Ovary (tissue), 9 donors: ENCODE data around the gene MED15. TPM values are rescaled to one million over a fixed set of nuclear protein-coding genes. Genes with fewer than 3 reads are reported as not detected.

ENCODE experiments used
- DNase-seq, 5 donors: peaks; one replicate each; pipeline ENCODE4 v3.0.0-alpha.2; 2019 to 2020
- H3K27ac ChIP-seq, 2 donors: fragments of 200-600 bp; one replicate each; pipeline versions ENCODE4 v1.5.1 to v1.8.0; 2019 to 2022
- H3K27me3 ChIP-seq: fragments of 200-600 bp; one replicate; pipeline ENCODE4 v1.8.0; 2022
- H3K36me3 ChIP-seq: fragments of 200-600 bp; sonication (generic); one replicate; pipeline ENCODE4 v1.5.1; 2019
- H3K4me1 ChIP-seq: one replicate; pipeline ENCODE4 v1.8.1; 2013; ENCODE audit warnings: mild to moderate bottlenecking, moderate library complexity; ENCODE audit not compliant: insufficient read depth
- H3K4me3 ChIP-seq: fragments of 200-600 bp; sonication (generic); one replicate; pipeline ENCODE4 v1.5.1; 2017
- H3K9me3 ChIP-seq, 2 donors: fragments of 200-600 bp in 1 of 2; sonication (generic) in 1 of 2; one replicate each; pipeline versions ENCODE4 v1.5.1 to v1.8.1; 2013 to 2019; ENCODE audit warnings: mild to moderate bottlenecking in 1 of 2, moderate library complexity in 1 of 2
- EP300 ChIP-seq: sonication (generic); formaldehyde crosslinking; IDR thresholded peaks from one replicate; pipeline ENCODE4 v1.6.1; 2017; ENCODE audit warnings: antibody characterized with exemption
- POLR2A ChIP-seq: fragments of 450-650 bp; IDR thresholded peaks from one replicate; pipeline ENCODE4 v1.6.1; 2017; ENCODE audit warnings: antibody characterized with exemption, mild to moderate bottlenecking, moderate library complexity
- WGBS, 3 donors: extraction: QIAGEN DNeasy Blood & Tissue Kit in 1 of 3; methylation state at CpG; one replicate each; pipeline versions ENCODE4 v1.1.5 to v1.1.7; 2013 to 2017; 5-methylcytosine and 5-hydroxymethylcytosine counted together
- intact Hi-C, 4 donors: fragments of 100-400 bp; cut with DNase I; formaldehyde crosslinking; loops; one replicate each; pipeline versions ENCODE4 v1.11.0 to v1.15.1; 2022 to 2023
- polyA plus RNA-seq, 2 donors: library from polyadenylated mRNA; stranded (reverse); fragments of 200-250 nt in 1 of 2; fragments of 350-450 nt in 1 of 2; fragmentation: Illumina TruSeq in 1 of 2; extraction: RNeasy Lipid Tissue Mini Kit (QIAGEN cat#74804) in 1 of 2; gene quantifications; one replicate each; pipeline ENCODE4 v1.2.3, GENCODE V29; 2013 to 2014
- total RNA-seq, 7 donors: library from RNA; depleted of rRNA in 2 of 7; stranded (reverse); fragments of >200 nt in 2 of 7; fragmentation: NEBNext Ultra II Directional in 3 of 7; extraction: Animal tissue kit (Norgen Biotek cat#: 25700) in 3 of 7; gene quantifications; one replicate each; pipeline versions ENCODE4 v1.1.0 to v1.2.4, GENCODE V29; 2016 to 2023
- TF ChIP-seq, protein P1 (sequence below), 3 donors: fragments of 450-650 bp in 2 of 3; fragments of 200-600 bp in 1 of 3; IDR thresholded peaks; one replicate each; pipeline versions ENCODE4 v1.5.1 to v1.8.0; 2016 to 2022; ENCODE audit warnings: antibody characterized with exemption in 3 of 3, mild to moderate bottlenecking in 1 of 3
- donor health status: DM: no; HTN: no; CAD: no; lungs with moderate emphysema.
- donor health status: DM: no; HTN: no; CAD: no.
- donor health status: Bipolar disorder and iron deficiency.
- donor health status: DM: yes; HTN: yes; CAD: no.
- donor health status: DM: no; HTN: no; CAD: no.
- donor health status: DM: yes; HTN: yes; CAD: no.

Gene MED15
- total and polyA plus RNA-seq, 9 donors, result 21.9 to 79.3 (median 68.3) TPM

GRCh38 chr22:20585639-20586402 lies 78.4 kb downstream of the MED15 start:
- Histone ChIP-seq H3K4me3 (no peak overlapping the region), H3K27ac (no peak overlapping the region), H3K36me3 (no peaks in the 10 kb centered on the region), H3K4me1 (no peaks in the 10 kb centered on the region), H3K9me3 (no peaks in the 10 kb centered on the region), H3K27me3 (no peaks in the 10 kb centered on the region)
- DNase-seq, result no peak
- intact Hi-C loops, result no loop called here
- no peak for TF ChIP-seq EP300
- TF ChIP-seq, protein P1, sequence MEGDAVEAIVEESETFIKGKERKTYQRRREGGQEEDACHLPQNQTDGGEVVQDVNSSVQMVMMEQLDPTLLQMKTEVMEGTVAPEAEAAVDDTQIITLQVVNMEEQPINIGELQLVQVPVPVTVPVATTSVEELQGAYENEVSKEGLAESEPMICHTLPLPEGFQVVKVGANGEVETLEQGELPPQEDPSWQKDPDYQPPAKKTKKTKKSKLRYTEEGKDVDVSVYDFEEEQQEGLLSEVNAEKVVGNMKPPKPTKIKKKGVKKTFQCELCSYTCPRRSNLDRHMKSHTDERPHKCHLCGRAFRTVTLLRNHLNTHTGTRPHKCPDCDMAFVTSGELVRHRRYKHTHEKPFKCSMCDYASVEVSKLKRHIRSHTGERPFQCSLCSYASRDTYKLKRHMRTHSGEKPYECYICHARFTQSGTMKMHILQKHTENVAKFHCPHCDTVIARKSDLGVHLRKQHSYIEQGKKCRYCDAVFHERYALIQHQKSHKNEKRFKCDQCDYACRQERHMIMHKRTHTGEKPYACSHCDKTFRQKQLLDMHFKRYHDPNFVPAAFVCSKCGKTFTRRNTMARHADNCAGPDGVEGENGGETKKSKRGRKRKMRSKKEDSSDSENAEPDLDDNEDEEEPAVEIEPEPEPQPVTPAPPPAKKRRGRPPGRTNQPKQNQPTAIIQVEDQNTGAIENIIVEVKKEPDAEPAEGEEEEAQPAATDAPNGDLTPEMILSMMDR (IDR thresholded peaks at IDR 0.05), result no peak
- no peak for TF ChIP-seq POLR2A
- WGBS, 3 donors, result 89 to 95% (median 90%) methylated on average over 10 to 12 of the region's 12 CpGs

DNA sequence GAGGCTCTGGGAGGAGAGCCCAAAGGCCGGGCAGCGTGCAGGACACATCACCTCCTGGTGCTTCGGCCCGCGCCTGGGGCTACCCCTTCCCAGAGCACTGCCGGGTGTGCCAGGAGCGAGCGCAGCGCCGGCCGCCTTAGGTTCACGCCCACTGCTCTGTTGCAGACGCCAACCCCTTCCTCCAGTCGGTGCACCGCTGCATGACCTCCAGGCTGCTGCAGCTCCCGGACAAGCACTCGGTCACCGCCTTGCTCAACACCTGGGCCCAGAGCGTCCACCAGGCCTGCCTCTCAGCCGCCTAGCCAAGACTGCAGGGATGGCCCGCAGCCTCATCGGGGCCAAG lies 79.0 kb downstream of the MED15 start:
- DNase-seq, result no peak
- H3K27ac ChIP-seq, result no peak overlapping the region
- no peak for TF ChIP-seq EP300
- TF ChIP-seq, protein P1 (IDR thresholded peaks at IDR 0.05), result no peak
- no peak for TF ChIP-seq POLR2A
- no peaks in the 10 kb centered on the region for H3K27me3 ChIP-seq
- WGBS, 3 donors, result 78 to 90% (median 79%) methylated on average over 22 of the region's 22 CpGs
- H3K36me3 ChIP-seq, result no peaks in the 10 kb centered on the region
- no peak overlapping the region for H3K4me3 ChIP-seq
- no peaks in the 10 kb centered on the region for H3K9me3 ChIP-seq
- intact Hi-C loops, result no loop called here
- H3K4me1 ChIP-seq, result no peaks in the 10 kb centered on the region

GRCh38 chr22:20587206-20587958 lies 80.0 kb downstream of the MED15 start:
- no peak overlapping the region for H3K4me3 ChIP-seq
- H3K9me3 ChIP-seq, result no peaks in the 10 kb centered on the region
- WGBS, 3 donors, result 82 to 90% (median 84%) methylated on average over 14 to 17 of the region's 17 CpGs
- H3K27me3 ChIP-seq, result no peaks in the 10 kb centered on the region
- H3K27ac ChIP-seq, result no peak overlapping the region
- no peaks in the 10 kb centered on the region for H3K36me3 ChIP-seq
- intact Hi-C loops, result no loop called here
- DNase-seq, result no peak
- TF ChIP-seq, protein P1 (IDR thresholded peaks at IDR 0.05), result no peak
- TF ChIP-seq POLR2A, result no peak
- TF ChIP-seq EP300, result no peak
- H3K4me1 ChIP-seq, result no peaks in the 10 kb centered on the region

DNA sequence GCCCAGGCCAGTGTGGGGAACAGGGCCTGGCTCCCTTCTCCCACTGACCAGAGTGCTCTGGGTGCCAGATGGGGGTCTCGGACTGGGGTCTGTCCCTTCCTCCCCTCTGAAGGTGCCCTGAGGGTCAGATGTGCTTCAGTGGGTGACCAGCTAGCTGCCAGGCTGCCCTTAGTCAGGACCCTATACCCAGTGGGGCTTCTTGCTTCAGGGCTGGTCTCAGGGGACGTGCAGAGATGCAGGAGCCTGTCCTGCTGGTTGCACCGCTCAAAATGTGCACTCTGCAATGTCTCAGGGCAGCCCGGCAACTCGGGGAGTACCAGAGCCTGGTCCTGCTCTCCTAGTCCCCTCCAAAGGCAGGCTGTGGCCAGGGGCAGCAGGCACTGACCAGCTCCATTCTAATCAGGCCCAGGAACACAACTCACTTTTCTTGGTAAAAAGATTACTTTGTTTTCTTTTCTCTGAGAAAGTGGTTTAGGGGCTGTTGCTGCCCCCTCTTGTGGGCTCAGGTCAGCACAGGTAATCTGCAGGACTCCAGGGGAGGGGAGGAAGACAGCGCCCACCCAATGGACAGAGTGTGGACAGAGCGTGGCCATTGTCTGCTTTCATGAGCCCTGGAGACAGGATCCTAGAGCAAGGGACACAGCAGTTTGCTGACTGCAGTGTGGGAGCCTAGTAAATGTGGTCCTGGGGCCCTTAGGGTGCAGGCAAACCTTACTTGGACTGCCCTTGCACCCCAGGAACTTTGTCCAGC lies 80.9 kb downstream of the MED15 start:
- H3K27me3 ChIP-seq, result no peaks in the 10 kb centered on the region
- 76 to 78% (median 77%) methylated on average over 7 of the region's 7 CpGs for WGBS, 3 donors
- no peaks in the 10 kb centered on the region for H3K9me3 ChIP-seq
- intact Hi-C loops, result no loop called here
- no peak overlapping the region for H3K4me3 ChIP-seq
- H3K36me3 ChIP-seq, result no peaks in the 10 kb centered on the region
- TF ChIP-seq POLR2A, result no peak
- TF ChIP-seq EP300, result no peak
- TF ChIP-seq, protein P1 (IDR thresholded peaks at IDR 0.05), result no peak
- no peak overlapping the region for H3K27ac ChIP-seq
- H3K4me1 ChIP-seq, result no peaks in the 10 kb centered on the region
- no peak for DNase-seq
